HG02588 (cell line): ENCODE results near the gene NF2.
"Not testable (repeated sequence)": the region's sequence is repeated elsewhere in the genome, so short reads cannot be mapped to it uniquely, and the experiment has no call there.

ENCODE experiments used
- ATAC-seq: cut with Tn5 transposase; IDR thresholded peaks from one replicate; pipeline ENCODE4 v1.9.1; 2021; ENCODE audit warnings: mild to moderate bottlenecking, moderate library complexity; ENCODE audit not compliant: unreplicated experiment

NF2 gene

GRCh38 chr22:29594447-29594846 is 9.0 kb upstream of the NF2 start:
- not testable (repeated sequence) for ATAC-seq

GRCh38 chr22:29596408-29596807 is 7.0 kb upstream of the NF2 start:
- no peak for ATAC-seq

- ATAC-seq, result not testable (repeated sequence)
Measured at GRCh38 chr22:29597871-29598683, 5.4 kb upstream of the NF2 start.

- no peak for ATAC-seq
Measured at GRCh38 chr22:29598684-29599020, 4.8 kb upstream of the NF2 start.

GRCh38 chr22:29604076-29604360 is 585 bp downstream of the NF2 start:
- ATAC-seq, result no peak

- no peak for ATAC-seq
Measured at GRCh38 chr22:29605527-29605850, 2.1 kb downstream of the NF2 start.

GRCh38 chr22:29606320-29606719 is 2.9 kb downstream of the NF2 start:
- no peak for ATAC-seq

GRCh38 chr22:29607426-29607825 is 4.0 kb downstream of the NF2 start:
- no peak for ATAC-seq

GRCh38 chr22:29609139-29609538 is 5.7 kb downstream of the NF2 start:
- ATAC-seq, result no peak

GRCh38 chr22:29610780-29611179 is 7.3 kb downstream of the NF2 start:
- ATAC-seq, result no peak

- ATAC-seq, result no peak
Measured at GRCh38 chr22:29615705-29616327, 12.4 kb downstream of the NF2 start.

- no peak for ATAC-seq
Measured at GRCh38 chr22:29617922-29618629, 14.6 kb downstream of the NF2 start.

- ATAC-seq, result no peak
Measured at GRCh38 chr22:29621761-29622526, 18.5 kb downstream of the NF2 start.

- no peak for ATAC-seq
Measured at GRCh38 chr22:29623059-29623458, 19.6 kb downstream of the NF2 start.

- ATAC-seq, result no peak
Measured at GRCh38 chr22:29623553-29624169, 20.2 kb downstream of the NF2 start.

GRCh38 chr22:29625090-29625825 is 21.8 kb downstream of the NF2 start:
- no peak for ATAC-seq

- ATAC-seq, result no peak
Measured at GRCh38 chr22:29626497-29627195, 23.2 kb downstream of the NF2 start.

- no peak for ATAC-seq
Measured at GRCh38 chr22:29627196-29627535, 23.7 kb downstream of the NF2 start.

GRCh38 chr22:29628996-29629902 is 25.8 kb downstream of the NF2 start:
- no peak for ATAC-seq
